ENCODE results near the gene MT1H. TPM values are rescaled to one million over a fixed set of nuclear protein-coding genes. Genes with fewer than 3 reads are reported as not detected.

MT1H gene
- total RNA-seq, 1 donor = not detected

DNA sequence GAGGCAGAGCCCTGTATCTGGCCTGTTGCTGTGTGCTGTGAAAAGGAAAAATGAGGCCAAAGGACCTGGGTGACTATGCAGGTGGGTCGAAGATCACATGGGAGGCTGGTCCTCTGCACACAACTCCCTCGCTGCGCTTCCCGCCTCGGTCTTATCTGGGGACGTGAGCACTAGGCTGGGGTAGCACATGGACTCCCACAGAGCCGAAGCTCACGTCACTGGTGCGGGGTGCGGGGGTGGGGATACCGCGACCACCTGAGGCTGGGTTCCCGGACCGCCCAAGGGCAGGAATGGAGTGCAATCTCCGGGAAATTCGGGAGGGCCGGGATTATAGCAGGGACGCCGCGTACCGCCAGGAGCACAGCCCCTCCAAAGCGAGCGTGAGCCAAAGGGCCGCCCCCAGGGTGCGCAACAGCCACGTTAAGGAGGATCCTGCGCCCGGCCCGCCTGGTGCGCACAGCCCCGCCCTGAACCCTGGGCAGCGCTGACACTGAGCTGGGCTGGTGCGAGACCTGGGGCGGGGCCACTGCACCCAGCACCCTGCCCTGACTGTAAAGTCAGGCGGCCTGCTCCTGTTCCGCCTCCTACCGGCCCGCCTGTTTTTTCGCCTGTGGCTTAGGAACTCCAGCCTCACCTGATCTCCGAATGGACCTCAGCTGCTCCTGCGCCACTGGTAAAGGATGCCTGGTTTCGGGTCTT, 26.4 kb upstream of the MT1H start:
- no peaks in the 10 kb centered on the region for H3K9me3 ChIP-seq (ENCODE audit: low read depth, low read length)
- peaks cover 8% of the 10 kb centered on the region for H3K4me1 ChIP-seq (ENCODE audit: insufficient read depth, low read length)
- no peaks in the 10 kb centered on the region for H3K36me3 ChIP-seq (ENCODE audit: insufficient read depth, low read length)
- no peak overlapping the region for H3K27ac ChIP-seq (ENCODE audit: low read depth, low read length)
- H3K4me3 ChIP-seq (ENCODE audit: insufficient read depth, low read length) = peak overlapping the region; percentile 62
- H3K79me2 ChIP-seq (ENCODE audit: insufficient read depth, low read length) = no peaks in the 10 kb centered on the region
- H3K4me2 ChIP-seq (ENCODE audit: insufficient read depth, low read length) = peak overlapping the region; percentile 74
- DNase-seq (ENCODE audit: insufficient read length, low spot score, missing footprints) = peak; percentile 92
- peaks cover 34% of the 10 kb centered on the region for H3K27me3 ChIP-seq (ENCODE audit: insufficient read depth, low read length)
- H4K20me1 ChIP-seq (ENCODE audit: insufficient read depth, low read length) = no peaks in the 10 kb centered on the region
- peak overlapping the region; percentile 76 for H2AFZ ChIP-seq (ENCODE audit: low read length)
- TF ChIP-seq, protein P1, sequence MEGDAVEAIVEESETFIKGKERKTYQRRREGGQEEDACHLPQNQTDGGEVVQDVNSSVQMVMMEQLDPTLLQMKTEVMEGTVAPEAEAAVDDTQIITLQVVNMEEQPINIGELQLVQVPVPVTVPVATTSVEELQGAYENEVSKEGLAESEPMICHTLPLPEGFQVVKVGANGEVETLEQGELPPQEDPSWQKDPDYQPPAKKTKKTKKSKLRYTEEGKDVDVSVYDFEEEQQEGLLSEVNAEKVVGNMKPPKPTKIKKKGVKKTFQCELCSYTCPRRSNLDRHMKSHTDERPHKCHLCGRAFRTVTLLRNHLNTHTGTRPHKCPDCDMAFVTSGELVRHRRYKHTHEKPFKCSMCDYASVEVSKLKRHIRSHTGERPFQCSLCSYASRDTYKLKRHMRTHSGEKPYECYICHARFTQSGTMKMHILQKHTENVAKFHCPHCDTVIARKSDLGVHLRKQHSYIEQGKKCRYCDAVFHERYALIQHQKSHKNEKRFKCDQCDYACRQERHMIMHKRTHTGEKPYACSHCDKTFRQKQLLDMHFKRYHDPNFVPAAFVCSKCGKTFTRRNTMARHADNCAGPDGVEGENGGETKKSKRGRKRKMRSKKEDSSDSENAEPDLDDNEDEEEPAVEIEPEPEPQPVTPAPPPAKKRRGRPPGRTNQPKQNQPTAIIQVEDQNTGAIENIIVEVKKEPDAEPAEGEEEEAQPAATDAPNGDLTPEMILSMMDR (IDR thresholded peaks at IDR 0.05; ENCODE audit: extremely low read depth, low read depth, low read length) = peak; percentile 25

DNA sequence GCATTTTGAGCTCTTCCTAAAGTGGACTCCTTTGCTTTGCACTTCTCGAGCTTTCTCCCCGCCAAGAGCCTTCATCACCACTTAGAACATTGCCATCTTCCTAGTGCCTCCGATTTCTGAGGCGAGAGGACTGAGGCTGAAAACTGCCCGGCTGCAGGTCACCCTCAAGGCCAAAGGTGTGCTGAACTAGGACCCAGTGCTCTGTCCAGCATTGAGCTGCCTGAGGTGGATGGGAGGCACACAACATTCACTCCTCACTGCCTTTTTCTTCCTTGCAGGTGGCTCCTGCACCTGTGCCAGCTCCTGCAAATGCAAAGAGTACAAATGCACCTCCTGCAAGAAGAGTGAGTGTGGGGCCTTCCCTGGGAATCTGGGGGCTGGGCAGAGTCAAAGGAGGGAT, 25.8 kb upstream of the MT1H start:
- peak overlapping the region; percentile 76 for H2AFZ ChIP-seq (ENCODE audit: low read length)
- H3K4me2 ChIP-seq (ENCODE audit: insufficient read depth, low read length) = peak overlapping the region; percentile 74
- peaks cover 38% of the 10 kb centered on the region for H3K27me3 ChIP-seq (ENCODE audit: insufficient read depth, low read length)
- H3K4me3 ChIP-seq (ENCODE audit: insufficient read depth, low read length) = no peak overlapping the region
- H3K9me3 ChIP-seq (ENCODE audit: low read depth, low read length) = no peaks in the 10 kb centered on the region
- no peak for DNase-seq (ENCODE audit: insufficient read length, low spot score, missing footprints)
- peaks cover 4% of the 10 kb centered on the region for H3K4me1 ChIP-seq (ENCODE audit: insufficient read depth, low read length)
- H3K79me2 ChIP-seq (ENCODE audit: insufficient read depth, low read length) = no peaks in the 10 kb centered on the region
- H3K27ac ChIP-seq (ENCODE audit: low read depth, low read length) = no peak overlapping the region
- TF ChIP-seq, protein P1 (IDR thresholded peaks at IDR 0.05; ENCODE audit: extremely low read depth, low read depth, low read length) = no peak
- H4K20me1 ChIP-seq (ENCODE audit: insufficient read depth, low read length) = no peaks in the 10 kb centered on the region
- H3K36me3 ChIP-seq (ENCODE audit: insufficient read depth, low read length) = no peaks in the 10 kb centered on the region

DNA sequence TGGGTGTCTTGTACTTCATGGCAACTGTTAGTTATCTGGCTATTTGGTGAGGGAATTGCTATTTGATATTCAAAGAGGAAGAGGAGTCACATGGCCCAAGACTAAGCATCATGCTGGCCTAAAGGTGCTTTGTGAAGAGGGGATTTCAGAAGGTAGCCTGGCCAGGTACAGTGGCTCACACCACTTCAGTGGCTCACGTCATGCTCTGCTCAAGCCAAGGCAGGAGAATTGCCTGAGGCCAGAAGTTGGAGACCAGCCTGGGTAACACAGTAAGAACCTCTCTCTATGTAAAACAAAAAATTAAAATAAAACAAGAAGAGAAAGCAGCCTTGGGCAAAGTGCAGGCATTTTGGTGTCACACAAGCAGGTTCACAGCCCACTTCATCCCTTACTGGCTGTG, 24.3 kb upstream of the MT1H start:
- TF ChIP-seq, protein P1 (IDR thresholded peaks at IDR 0.05; ENCODE audit: extremely low read depth, low read depth, low read length) = no peak
- Histone ChIP-seq H3K27ac (ENCODE audit: low read depth, low read length) (no peak overlapping the region), H3K27me3 (ENCODE audit: insufficient read depth, low read length) (peaks cover 44% of the 10 kb centered on the region)

DNA sequence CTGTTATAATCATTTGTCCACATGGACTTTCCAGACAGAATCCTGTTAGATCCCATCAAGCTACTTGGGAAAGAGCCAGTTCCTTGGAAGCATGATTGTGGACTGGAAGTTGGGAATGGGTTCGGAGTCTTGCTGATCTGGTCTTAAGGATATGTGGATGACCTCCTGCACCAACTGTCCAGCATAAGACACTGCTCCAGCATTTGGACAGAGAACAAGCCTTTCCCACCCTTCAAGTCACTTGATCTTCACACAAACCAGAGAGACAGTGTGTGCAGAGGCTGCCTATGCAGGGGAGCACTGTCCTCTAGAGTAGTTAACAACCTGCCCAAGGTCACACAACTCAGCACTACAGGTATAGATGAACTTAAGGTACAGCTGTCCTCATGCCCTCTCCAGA, 23.8 kb upstream of the MT1H start:
- H3K9me3 ChIP-seq (ENCODE audit: low read depth, low read length) = no peaks in the 10 kb centered on the region
- no peak overlapping the region for H3K4me2 ChIP-seq (ENCODE audit: insufficient read depth, low read length)
- H3K4me1 ChIP-seq (ENCODE audit: insufficient read depth, low read length) = peaks cover 3% of the 10 kb centered on the region
- no peaks in the 10 kb centered on the region for H3K36me3 ChIP-seq (ENCODE audit: insufficient read depth, low read length)
- TF ChIP-seq, protein P1 (IDR thresholded peaks at IDR 0.05; ENCODE audit: extremely low read depth, low read depth, low read length) = no peak
- no peak overlapping the region for H3K4me3 ChIP-seq (ENCODE audit: insufficient read depth, low read length)
- no peaks in the 10 kb centered on the region for H3K79me2 ChIP-seq (ENCODE audit: insufficient read depth, low read length)
- H3K27me3 ChIP-seq (ENCODE audit: insufficient read depth, low read length) = peaks cover 44% of the 10 kb centered on the region
- no peak for DNase-seq (ENCODE audit: insufficient read length, low spot score, missing footprints)
- no peak overlapping the region for H2AFZ ChIP-seq (ENCODE audit: low read length)
- no peaks in the 10 kb centered on the region for H4K20me1 ChIP-seq (ENCODE audit: insufficient read depth, low read length)
- H3K27ac ChIP-seq (ENCODE audit: low read depth, low read length) = no peak overlapping the region

More for the DNA sequence above, 24.3 kb upstream of the MT1H start:
- H3K36me3 ChIP-seq (ENCODE audit: insufficient read depth, low read length) = no peaks in the 10 kb centered on the region
- no peak overlapping the region for H3K4me2 ChIP-seq (ENCODE audit: insufficient read depth, low read length)
- H3K4me1 ChIP-seq (ENCODE audit: insufficient read depth, low read length) = peaks cover 3% of the 10 kb centered on the region
- no peaks in the 10 kb centered on the region for H4K20me1 ChIP-seq (ENCODE audit: insufficient read depth, low read length)
- H3K79me2 ChIP-seq (ENCODE audit: insufficient read depth, low read length) = no peaks in the 10 kb centered on the region
- H2AFZ ChIP-seq (ENCODE audit: low read length) = no peak overlapping the region
- no peaks in the 10 kb centered on the region for H3K9me3 ChIP-seq (ENCODE audit: low read depth, low read length)
- no peak overlapping the region for H3K4me3 ChIP-seq (ENCODE audit: insufficient read depth, low read length)
- no peak for DNase-seq (ENCODE audit: insufficient read length, low spot score, missing footprints)

All from osteoblast (primary cell).